Lung microvascular endothelial cell (primary cell): ENCODE measurements around the gene CDK8. TPM values are rescaled to one million over a fixed set of nuclear protein-coding genes. Genes with fewer than 3 reads are reported as not detected.

Experiments
- DNase-seq, 2 donors: peaks; one replicate each; pipeline versions ENCODE4 v3.0.0 to v3.0.0-alpha.2; 2010; ENCODE audit warnings: low read depth in 2 of 2
- total RNA-seq: library from RNA; depleted of rRNA; stranded (reverse); fragments of >200 nt; gene quantifications from 2 replicates; pipeline ENCODE4 v1.2.1, GENCODE V29; 2014

Gene CDK8
- total RNA-seq, 1 donor from 2014 or later: 16.1 TPM

GRCh38 chr13:26441476-26441875, 187.5 kb downstream of the CDK8 start:
- no peak for DNase-seq

- DNase-seq: no peak
These were observed 188.6 kb downstream of the CDK8 start for GRCh38 chr13:26442541-26442940.

DNA sequence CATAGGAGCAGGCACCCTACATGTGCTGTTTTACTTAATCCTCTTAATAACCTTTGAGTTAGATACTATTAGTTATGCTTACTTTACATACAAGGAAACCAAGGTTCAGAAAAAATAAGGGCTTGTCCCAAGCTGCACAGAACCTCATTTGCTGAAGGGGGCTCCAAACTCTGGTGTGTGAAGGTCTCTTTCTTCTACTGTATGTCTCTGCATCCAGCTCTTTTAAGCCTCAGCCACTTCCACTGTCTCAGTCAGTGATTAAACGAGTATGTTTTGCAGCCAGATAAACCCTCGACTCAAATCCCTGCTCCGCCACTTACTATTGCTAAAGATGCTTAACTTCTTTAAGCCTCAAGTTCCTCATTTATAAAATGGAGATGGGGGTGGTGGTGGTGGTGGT, 191.2 kb downstream of the CDK8 start:
- no peak for DNase-seq

DNA sequence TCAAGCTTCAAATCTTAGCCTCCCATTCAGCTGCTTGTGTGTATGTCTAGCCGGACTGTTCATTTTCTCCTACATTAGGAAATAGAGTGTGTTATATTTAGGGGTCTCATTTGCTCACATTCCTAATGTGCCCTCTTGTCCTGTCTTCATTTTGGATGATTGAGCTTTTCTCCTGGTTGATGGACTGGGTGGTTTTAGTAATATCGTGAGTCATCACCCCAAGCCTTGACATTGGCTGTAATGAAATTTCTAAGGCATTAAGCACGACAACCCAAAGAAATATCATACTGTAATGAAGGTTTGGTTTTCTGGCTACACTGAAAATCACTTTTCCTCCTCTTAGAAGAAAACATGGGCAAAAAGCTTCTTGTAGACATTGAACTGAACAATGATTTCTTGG, 192.8 kb downstream of the CDK8 start:
- no peak for DNase-seq

- DNase-seq: no peak
These were observed 194.1 kb downstream of the CDK8 start for GRCh38 chr13:26448032-26448431.

- no peak for DNase-seq
These were observed 195.3 kb downstream of the CDK8 start for GRCh38 chr13:26449063-26449848.

Other genes with a start within 250 kb of the CDK8 start
- 0.87 and 1.8 TPM in 2 replicates for gene SHISA2, start 202.1 kb upstream of the CDK8 start, total RNA-seq
- gene RNF6, start 31.8 kb upstream of the CDK8 start, total RNA-seq: 27.7 and 44.8 TPM in 2 replicates